GM18519 (cell line): ENCODE measurements around the gene CFHR3.
"Not testable (repeated sequence)": the region's sequence is repeated elsewhere in the genome, so short reads cannot be mapped to it uniquely, and the experiment has no call there.

Experiments used
- ATAC-seq: cut with Tn5 transposase; IDR thresholded peaks from one replicate; pipeline ENCODE4 v1.9.1; 2021; ENCODE audit warnings: mild to moderate bottlenecking, moderate library complexity; ENCODE audit not compliant: unreplicated experiment, low FRiP score

CFHR3 gene

GRCh38 chr1:196774603-196775002, at the start of gene CFHR3:
TSS of gene CFHR3 (plus strand) at chr1:196774840. CDS start at chr1:196774887, 47 bp downstream.
- peak; percentile 96 for ATAC-seq

GRCh38 chr1:196732526-196732925, 42.1 kb upstream of the CFHR3 start:
- no peak for ATAC-seq

- ATAC-seq = no peak
Measured at GRCh38 chr1:196733091-196733970, 41.3 kb upstream of the CFHR3 start.

DNA sequence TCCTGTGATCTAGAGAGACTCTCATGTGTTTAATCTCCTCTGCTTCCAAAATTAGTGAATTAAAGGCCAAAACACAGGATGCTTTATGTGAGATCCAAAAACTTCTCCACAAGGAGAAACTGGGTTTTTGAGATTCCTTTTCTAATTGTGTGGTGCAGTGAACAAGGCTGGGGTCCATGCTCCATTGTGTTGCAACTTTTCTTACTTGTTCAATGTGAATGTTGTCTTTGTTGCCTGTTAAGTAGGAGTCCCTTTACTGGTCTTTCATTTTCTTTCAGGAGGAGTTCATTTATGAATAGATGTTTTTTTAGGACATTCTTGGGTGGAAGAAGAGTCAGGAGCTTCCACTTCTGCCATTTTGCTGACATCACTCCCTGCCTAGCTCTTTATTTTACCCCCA, 40.6 kb upstream of the CFHR3 start:
- no peak for ATAC-seq

DNA sequence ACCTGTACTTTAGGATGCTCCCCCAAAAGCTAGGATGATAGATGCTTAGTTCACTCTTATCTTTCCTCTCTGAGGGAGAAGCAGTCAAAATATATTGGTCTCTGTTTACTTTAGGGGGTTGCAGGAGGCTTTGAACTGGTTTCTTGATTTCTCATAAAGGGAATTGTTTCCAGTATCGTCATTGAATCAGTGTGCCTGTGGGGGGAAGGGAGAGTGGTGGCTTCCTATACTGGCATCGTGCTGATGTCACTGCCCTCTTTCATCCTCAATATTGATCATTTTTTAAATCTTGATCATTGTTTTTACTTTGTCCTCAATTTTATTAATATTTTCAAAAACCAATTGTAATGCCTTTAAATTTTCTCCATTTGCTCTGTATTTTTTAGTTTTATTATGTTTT, 40.2 kb upstream of the CFHR3 start:
- ATAC-seq = no peak

DNA sequence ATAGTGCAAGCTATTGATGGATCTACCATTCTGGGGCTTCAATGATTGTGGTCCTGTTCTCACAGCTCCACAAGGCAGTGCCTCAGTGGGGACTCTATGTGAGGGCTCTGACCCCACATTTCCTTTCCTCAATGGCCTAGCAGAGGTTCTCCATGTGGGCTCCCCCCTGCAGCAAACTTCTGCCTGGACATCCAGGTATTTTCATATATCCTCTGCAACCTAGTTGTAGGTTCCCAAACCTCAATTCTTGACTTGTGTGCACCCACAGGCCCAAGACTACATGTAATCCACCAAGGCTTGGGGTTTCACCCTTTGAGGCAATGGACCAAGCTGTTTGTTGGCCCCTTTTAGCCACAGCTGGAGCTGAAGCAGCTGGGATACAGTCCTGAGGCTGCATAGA, 35.9 kb upstream of the CFHR3 start:
- ATAC-seq = no peak

DNA sequence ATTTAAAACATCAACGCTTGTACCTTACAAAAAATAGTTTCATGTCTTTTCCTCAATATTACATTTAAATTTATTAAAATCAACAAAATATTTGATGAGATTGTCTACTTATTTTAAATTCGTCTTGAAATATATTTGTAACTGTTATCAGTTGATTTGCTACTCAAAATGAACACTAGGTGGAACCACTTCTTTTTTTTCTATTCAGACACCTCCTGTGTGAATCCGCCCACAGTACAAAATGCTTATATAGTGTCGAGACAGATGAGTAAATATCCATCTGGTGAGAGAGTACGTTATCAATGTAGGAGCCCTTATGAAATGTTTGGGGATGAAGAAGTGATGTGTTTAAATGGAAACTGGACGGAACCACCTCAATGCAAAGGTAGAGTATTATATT, 31.4 kb upstream of the CFHR3 start:
- peak; percentile 81 for ATAC-seq

GRCh38 chr1:196765019-196765740, 9.5 kb upstream of the CFHR3 start:
- not testable (repeated sequence) for ATAC-seq

DNA sequence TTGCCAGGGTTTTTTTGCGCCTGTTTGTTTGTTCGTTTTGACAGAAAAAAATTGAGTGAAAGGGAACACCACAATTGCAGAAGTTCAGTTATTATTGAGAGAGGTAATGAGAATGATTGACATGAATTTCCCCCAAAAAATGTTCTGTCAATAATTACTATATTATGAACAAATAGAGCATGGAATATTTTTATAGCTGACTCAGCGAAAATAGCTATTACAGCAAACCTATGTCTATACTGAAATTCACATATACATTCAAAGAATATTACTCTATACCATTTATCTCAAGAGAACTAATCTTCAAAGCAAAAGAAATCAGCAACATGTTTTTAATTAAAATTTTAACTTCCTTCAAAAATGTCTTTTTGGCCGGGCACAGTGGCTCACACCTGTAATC, 4.8 kb upstream of the CFHR3 start:
- ATAC-seq = not testable (repeated sequence)

- no peak for ATAC-seq
Measured at GRCh38 chr1:196773713-196774112, 927 bp upstream of the CFHR3 start.

DNA sequence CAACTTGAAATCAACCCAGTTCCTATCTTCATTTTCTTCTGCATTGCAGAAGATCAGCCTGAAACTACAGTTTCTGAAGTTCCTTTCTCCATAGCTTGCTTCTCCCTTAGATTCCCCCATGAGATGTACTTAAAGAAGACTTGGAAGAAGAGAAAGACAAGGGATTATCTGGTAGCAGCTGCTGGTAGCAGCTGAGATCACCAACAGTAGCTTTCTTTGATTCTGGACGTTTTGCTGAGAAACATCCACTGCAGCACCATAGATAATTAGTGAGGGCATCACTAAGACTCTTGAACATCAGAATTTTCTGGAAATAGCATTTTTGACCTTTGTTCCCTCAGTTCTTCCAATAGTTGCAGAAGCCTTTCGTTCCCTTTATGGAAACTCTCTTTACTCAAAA, 465 bp upstream of the CFHR3 start:
- ATAC-seq = no peak

DNA sequence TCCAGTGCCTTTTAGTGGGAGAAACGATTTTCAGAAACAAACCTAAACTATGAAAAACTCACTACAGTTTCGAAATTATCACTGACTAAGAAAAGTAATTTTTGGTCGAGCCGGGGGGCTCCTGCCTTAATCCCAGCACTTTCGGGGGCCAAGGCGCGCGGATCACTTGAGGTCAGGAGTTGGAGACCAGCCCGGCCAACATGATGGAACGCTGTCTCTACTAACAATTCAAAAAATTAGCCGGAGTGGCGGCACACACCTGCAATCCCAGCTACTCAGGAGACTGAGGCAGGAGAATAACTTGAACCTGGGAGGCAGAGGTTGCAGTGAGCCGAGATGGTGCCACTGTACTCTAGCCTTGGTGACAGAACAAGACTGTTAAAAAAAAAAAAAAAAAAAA, 3.0 kb downstream of the CFHR3 start:
- ATAC-seq = no peak

DNA sequence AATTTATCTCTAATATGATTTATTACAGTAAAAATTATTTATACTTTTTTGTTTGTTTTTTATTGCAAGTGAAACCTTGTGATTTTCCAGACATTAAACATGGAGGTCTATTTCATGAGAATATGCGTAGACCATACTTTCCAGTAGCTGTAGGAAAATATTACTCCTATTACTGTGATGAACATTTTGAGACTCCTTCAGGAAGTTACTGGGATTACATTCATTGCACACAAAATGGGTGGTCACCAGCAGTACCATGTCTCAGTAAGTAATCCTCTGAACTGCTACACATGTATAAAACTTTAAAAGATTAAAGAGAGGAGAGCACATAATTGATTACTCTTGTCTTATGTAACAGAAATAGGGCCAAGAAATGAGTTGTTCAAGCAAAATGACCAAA, 4.5 kb downstream of the CFHR3 start:
- ATAC-seq = no peak

DNA sequence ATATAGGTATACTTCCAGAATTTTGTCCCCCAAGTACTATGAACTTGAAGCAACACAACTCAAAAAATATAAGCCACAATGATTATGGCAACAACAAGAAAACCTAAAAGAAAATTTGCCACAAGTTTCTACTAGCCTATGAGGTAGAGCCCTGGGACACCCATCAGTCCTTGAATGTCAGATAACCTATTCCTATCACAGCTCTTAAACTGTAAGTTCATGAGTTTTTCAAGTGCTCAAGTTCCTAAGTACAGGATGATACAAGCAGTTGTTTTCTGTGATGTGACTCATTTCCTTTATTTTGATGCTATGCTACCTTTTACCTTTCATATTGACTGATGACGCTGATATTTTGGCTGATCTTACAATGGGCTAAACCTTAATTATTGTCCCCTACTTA, 16.6 kb downstream of the CFHR3 start:
- not testable (repeated sequence) for ATAC-seq

GRCh38 chr1:196794103-196794502, 19.5 kb downstream of the CFHR3 start:
- not testable (repeated sequence) for ATAC-seq

GRCh38 chr1:196797891-196798290, 23.3 kb downstream of the CFHR3 start:
- no peak for ATAC-seq

DNA sequence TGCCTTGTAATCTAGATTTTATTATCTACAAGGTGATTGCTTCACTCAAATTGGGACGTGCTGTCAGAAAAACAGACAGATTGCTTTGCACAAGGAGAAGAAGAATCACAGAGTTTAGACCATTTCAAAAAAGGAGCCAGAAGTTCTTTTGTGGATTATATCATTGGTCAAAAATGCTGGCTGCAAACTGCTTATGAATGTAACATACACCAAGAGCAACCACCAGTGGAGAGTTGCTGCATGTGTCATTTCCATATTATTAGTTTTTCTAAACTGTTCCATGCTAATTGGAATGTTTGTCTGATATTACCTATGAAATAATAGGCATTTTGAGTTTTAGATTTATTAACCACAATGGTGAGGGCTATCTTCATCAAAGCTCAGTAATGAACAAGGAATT, 27.3 kb downstream of the CFHR3 start:
- not testable (repeated sequence) for ATAC-seq

- ATAC-seq = no peak
Measured at GRCh38 chr1:196808529-196809235, 34.0 kb downstream of the CFHR3 start.

DNA sequence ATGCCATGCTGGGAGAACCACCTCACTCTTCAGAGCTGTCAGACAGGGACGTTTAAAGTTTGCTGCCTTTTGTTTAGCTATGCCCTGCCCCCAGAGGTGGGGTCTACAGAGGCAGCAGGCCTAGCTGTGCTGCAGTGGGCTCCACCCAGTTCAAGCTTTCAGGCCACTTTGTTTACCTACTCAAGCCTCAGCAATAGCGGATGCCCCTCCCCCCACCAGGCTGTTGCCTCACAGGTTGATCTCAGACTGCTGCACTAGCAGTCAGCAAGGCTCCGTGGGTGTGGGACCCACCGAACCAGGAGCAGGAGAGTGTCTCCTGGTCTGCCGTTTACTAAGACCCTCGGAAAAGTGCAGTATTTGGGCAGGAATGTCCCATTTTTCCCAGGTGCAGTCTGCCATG, 42.8 kb downstream of the CFHR3 start:
- not testable (repeated sequence) for ATAC-seq

DNA sequence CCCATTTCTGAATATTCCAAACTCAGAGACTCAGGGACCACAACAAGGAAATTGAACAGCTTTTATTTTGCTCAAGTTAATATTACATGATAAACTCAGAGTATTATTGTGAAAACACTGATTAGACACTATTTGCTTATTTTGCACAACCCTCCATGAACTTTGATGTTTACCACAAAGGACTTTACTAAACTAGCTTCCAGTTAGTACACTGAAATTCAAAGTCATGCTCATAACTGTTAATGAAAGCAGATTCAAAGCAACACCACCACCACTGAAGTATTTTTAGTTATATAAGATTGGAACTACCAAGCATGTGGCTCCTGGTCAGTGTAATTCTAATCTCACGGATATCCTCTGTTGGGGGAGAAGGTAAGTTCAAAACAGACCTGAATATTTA, 44.9 kb downstream of the CFHR3 start, which contains the start of gene CFHR1:
TSS of gene CFHR1 (plus strand) at position 201 of the 400 bp plus-strand sequence. CDS start at position 315, 114 bp downstream.
- not testable (repeated sequence) for ATAC-seq

DNA sequence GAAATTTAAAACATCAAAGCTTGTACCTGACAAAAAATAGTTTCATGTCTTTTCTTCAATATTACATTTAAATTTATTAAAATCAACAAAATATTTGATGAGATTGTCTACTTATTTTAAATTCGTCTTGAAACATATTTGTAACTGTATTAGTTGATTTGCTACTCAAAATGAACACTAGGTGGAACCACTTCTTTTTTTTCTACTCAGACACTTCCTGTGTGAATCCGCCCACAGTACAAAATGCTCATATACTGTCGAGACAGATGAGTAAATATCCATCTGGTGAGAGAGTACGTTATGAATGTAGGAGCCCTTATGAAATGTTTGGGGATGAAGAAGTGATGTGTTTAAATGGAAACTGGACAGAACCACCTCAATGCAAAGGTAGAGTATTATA, 53.2 kb downstream of the CFHR3 start:
- ATAC-seq = peak; percentile 99
